GM10248 (cell line): ENCODE results near the gene CACNA1B.
A peak's percentile ranks its signal among the peaks of the same experiment; 100 is the strongest.
"Not testable (repeated sequence)": the region's sequence is repeated elsewhere in the genome, so short reads cannot be mapped to it uniquely, and the experiment has no call there.

Source experiments
- CTCF ChIA-PET: fragments of 300-600 bp; sonication (Branson Sonifier 250); formaldehyde crosslinking; extraction: SDS; loops from one replicate; lab custom pipeline; 2021; ENCODE audit warnings: antibody characterized with exemption; lab: Yijun Ruan, JAX
- POLR2A ChIA-PET: fragments of 350-650 bp; sonication (Branson Sonifier 250); formaldehyde crosslinking; extraction: SDS; loops from one replicate; lab custom pipeline; 2020; ENCODE audit warnings: antibody characterized with exemption; lab: Yijun Ruan, JAX
- DNase-seq: peaks from one replicate; pipeline ENCODE4 v3.0.0; 2012; ENCODE audit errors: extremely low spot score
- CTCF ChIP-seq: IDR thresholded peaks from 2 replicates; pipeline ENCODE4 v1.5.1; 2012; ENCODE audit warnings: mild to moderate bottlenecking, low read depth; ENCODE audit errors: extremely low read depth, missing control alignments, control extremely low read depth

Gene CACNA1B

GRCh38 chr9:138103849-138104206 is 226.2 kb downstream of the CACNA1B start:
- peak; percentile 14 for DNase-seq
- POLR2A ChIA-PET: no interaction called here
- no peak for TF ChIP-seq CTCF
- CTCF ChIA-PET: interaction anchor here (1.2 kb wide), 1 partner anchor 19 kb away, joined by 4 read pairs; no protein-coding TSS in a partner anchor

- TF ChIP-seq CTCF: no peak
- ChIA-PET POLR2A (no interaction called here), CTCF (no interaction called here)
- DNase-seq: peak; percentile 13
Measured at GRCh38 chr9:138104251-138105122, 226.9 kb downstream of the CACNA1B start.

- CTCF ChIA-PET: no interaction called here
- POLR2A ChIA-PET: no interaction called here
- no peak for TF ChIP-seq CTCF
- DNase-seq: peak; percentile 12
Measured at GRCh38 chr9:138105123-138105415, 227.5 kb downstream of the CACNA1B start.

GRCh38 chr9:138105561-138106505 is 228.3 kb downstream of the CACNA1B start:
- CTCF ChIA-PET: no interaction called here
- POLR2A ChIA-PET: no interaction called here
- TF ChIP-seq CTCF: no peak
- peak; percentile 8 for DNase-seq

- CTCF ChIA-PET, POLR2A ChIA-PET, DNase-seq: not testable (repeated sequence)
Measured at GRCh38 chr9:138107039-138107438, 229.5 kb downstream of the CACNA1B start.

- DNase-seq: no peak
- ChIA-PET CTCF (no interaction called here), POLR2A (no interaction called here)
- no peak for TF ChIP-seq CTCF
Measured at GRCh38 chr9:138111607-138112006, 234.0 kb downstream of the CACNA1B start.
